Activated naive CD8-positive, alpha-beta T cell treated with anti-CD3 and anti-CD28 coated beads, Interleukin-2, amount 10 ng/mL, durations not matched to agents 7 days and 5 days (primary cell): ENCODE results near the gene MRPL42. TPM values are rescaled to one million over a fixed set of nuclear protein-coding genes. Genes with fewer than 3 reads are reported as not detected.
A peak's percentile ranks its signal among the peaks of the same experiment; 100 is the strongest.
"Not testable (repeated sequence)": the region's sequence is repeated elsewhere in the genome, so short reads cannot be mapped to it uniquely, and the experiment has no call there.

Source experiments
- ATAC-seq: fragments of 150-1000 bp; cut with Tn5 transposase; one replicate; pipeline ENCODE4 v1.10.0; 2021; ENCODE audit warnings: low read depth, moderate library complexity
- POLR2A ChIA-PET: fragments of 350-600 bp; sonication (Branson Sonifier 250); formaldehyde crosslinking; loops from one replicate; lab custom pipeline; 2021; ENCODE audit warnings: antibody characterized with exemption; lab: Charles Lee
- DNase-seq: peaks from one replicate; pipeline ENCODE4 v3.0.0; 2021
- H3K27ac Mint-ChIP-seq: one replicate; pipeline ENCODE4 v1.8.0; 2022; ENCODE audit warnings: mild to moderate bottlenecking, mixed read lengths
- H3K27me3 Mint-ChIP-seq: one replicate; pipeline ENCODE4 v1.8.0; 2022; ENCODE audit warnings: mild to moderate bottlenecking, moderate library complexity, mixed read lengths
- H3K36me3 Mint-ChIP-seq: one replicate; pipeline ENCODE4 v1.8.0; 2021; ENCODE audit warnings: mild to moderate bottlenecking, mixed read lengths
- H3K4me1 Mint-ChIP-seq: one replicate; pipeline ENCODE4 v1.8.0; 2021; ENCODE audit warnings: mixed read lengths
- H3K4me3 Mint-ChIP-seq: one replicate; pipeline ENCODE4 v1.8.0; 2022; ENCODE audit warnings: mild to moderate bottlenecking, moderate library complexity, mixed read lengths
- H3K9me3 Mint-ChIP-seq: one replicate; pipeline ENCODE4 v1.8.0; 2021; ENCODE audit warnings: mixed read lengths
- total RNA-seq, 2 experiments: library from RNA; stranded (reverse); gene quantifications; one replicate each; pipeline ENCODE4 v1.2.3, GENCODE V29; 2021

MRPL42 gene
- total RNA-seq, 2 experiments from 2014 or later: 47.4 to 50.2 TPM

GRCh38 chr12:93549174-93549573, 81.9 kb downstream of the MRPL42 start:
- POLR2A ChIA-PET: no interaction called here
- ATAC-seq (no peak), DNase-seq (no peak)
- Mint-ChIP-seq H3K27ac (no peak overlapping the region), H3K4me3 (no peak overlapping the region), H3K36me3 (peaks cover 17% of the 10 kb centered on the region), H3K4me1 (peaks cover 17% of the 10 kb centered on the region), H3K9me3 (no peaks in the 10 kb centered on the region), H3K27me3 (no peaks in the 10 kb centered on the region)

DNA sequence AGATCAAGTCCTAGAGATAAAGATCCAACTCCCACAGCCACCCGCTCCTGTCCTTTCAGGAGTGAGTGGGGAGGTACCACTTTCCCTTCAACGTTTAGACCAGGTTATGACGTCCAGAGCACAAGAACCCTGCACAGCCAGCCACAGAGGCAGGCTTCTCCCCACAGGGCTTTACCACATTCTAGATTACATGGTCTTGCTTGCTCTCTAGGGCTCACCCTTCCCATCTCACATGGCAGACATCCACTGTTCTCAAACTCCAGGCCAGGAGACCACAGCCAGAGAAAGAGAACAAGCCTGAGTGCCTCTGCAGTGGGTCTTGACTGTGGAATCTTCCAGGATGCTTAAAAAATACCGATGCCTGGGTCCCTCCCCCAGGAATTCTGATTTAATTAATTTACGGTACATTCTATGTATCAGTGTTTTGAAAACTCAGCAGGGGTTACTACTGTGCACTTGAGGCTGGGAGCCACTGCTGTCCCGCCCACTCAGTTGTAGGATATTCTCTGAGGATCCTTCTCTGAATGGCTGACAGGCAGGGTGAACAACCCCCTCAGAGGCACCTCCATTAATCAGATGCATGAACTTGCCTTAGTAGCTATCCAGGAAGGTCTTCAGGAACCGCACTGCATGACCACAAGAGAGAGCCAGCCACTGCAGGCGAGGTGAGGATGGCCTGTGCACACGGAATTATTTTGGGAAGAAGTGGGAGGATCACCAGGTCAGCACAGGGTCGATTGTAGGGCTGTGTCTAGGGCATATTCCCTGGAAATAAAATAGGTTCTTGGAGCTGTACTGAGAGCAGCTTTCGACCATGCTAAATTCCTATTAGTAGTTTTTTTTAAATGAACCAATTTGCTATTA, 83.7 kb downstream of the MRPL42 start:
- DNase-seq (no peak), ATAC-seq (no peak)
- H3K36me3 Mint-ChIP-seq: peaks cover 12% of the 10 kb centered on the region
- H3K4me1 Mint-ChIP-seq: peaks cover 6% of the 10 kb centered on the region
- no peaks in the 10 kb centered on the region for H3K9me3 Mint-ChIP-seq
- H3K4me3 Mint-ChIP-seq: no peak overlapping the region
- H3K27ac Mint-ChIP-seq: no peak overlapping the region
- POLR2A ChIA-PET: interaction anchor here (0.6 kb wide), 1 partner anchor 19 kb away, joined by 4 read pairs; no protein-coding TSS in a partner anchor
- H3K27me3 Mint-ChIP-seq: no peaks in the 10 kb centered on the region

DNA sequence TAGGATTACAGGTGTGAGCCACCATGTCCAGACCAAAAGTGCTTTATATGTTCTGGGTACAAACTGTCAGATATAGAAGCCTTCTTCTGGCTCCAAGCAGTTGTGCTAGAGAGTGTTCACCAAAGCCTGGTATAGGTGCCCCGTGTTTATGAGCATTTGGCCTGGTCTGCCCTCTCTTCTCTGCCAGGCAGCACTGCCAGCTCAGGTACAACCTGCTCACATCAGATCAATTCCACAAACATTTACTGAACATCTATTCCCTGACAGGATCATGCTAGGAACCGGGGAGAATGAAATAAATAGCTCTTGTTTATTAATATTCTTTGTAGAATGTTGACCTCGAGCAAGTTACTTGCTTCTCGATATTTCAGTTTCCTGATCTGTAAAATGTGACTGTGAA, 85.1 kb downstream of the MRPL42 start:
- POLR2A ChIA-PET: no interaction called here
- Mint-ChIP-seq H3K36me3 (peaks cover 20% of the 10 kb centered on the region), H3K27me3 (no peaks in the 10 kb centered on the region), H3K27ac (no peak overlapping the region), H3K4me3 (no peak overlapping the region), H3K4me1 (peaks cover 4% of the 10 kb centered on the region), H3K9me3 (peaks cover 2% of the 10 kb centered on the region)
- no peak for ATAC-seq
- DNase-seq: no peak

- DNase-seq, H3K27ac Mint-ChIP-seq, H3K4me3 Mint-ChIP-seq, ATAC-seq, H3K4me1 Mint-ChIP-seq, POLR2A ChIA-PET, H3K27me3 Mint-ChIP-seq: not testable (repeated sequence)
- H3K9me3 Mint-ChIP-seq: peaks cover 23% of the 10 kb centered on the region
- peaks cover 56% of the 10 kb centered on the region for H3K36me3 Mint-ChIP-seq
Observed at GRCh38 chr12:93557879-93558278, 90.6 kb downstream of the MRPL42 start.

GRCh38 chr12:93558685-93559084, 91.4 kb downstream of the MRPL42 start:
- Mint-ChIP-seq H3K9me3 (peaks cover 23% of the 10 kb centered on the region), H3K36me3 (peaks cover 56% of the 10 kb centered on the region)
- not testable (repeated sequence) for H3K27me3 Mint-ChIP-seq, ATAC-seq, H3K4me3 Mint-ChIP-seq, H3K4me1 Mint-ChIP-seq, DNase-seq, H3K27ac Mint-ChIP-seq
- POLR2A ChIA-PET: interaction anchor here (0.6 kb wide), 1 partner anchor 34 kb away, joined by 3 read pairs; no protein-coding TSS in a partner anchor

GRCh38 chr12:93563807-93564538, 96.7 kb downstream of the MRPL42 start:
- ATAC-seq: peak; percentile 71

GRCh38 chr12:93565760-93566159, 98.4 kb downstream of the MRPL42 start:
- no peak for DNase-seq
- Mint-ChIP-seq H3K27me3 (no peaks in the 10 kb centered on the region), H3K9me3 (no peaks in the 10 kb centered on the region), H3K4me1 (peaks cover 8% of the 10 kb centered on the region), H3K4me3 (no peak overlapping the region), H3K27ac (no peak overlapping the region), H3K36me3 (peaks cover 28% of the 10 kb centered on the region)
- ATAC-seq: no peak
- POLR2A ChIA-PET: no interaction called here

More at GRCh38 chr12:93563807-93564538, 96.7 kb downstream of the MRPL42 start:
- POLR2A ChIA-PET: no interaction called here
- H3K9me3 Mint-ChIP-seq: peaks cover 11% of the 10 kb centered on the region
- H3K27ac Mint-ChIP-seq: no peak overlapping the region
- peaks cover 10% of the 10 kb centered on the region for H3K4me1 Mint-ChIP-seq
- no peaks in the 10 kb centered on the region for H3K27me3 Mint-ChIP-seq
- no peak overlapping the region for H3K4me3 Mint-ChIP-seq
- peaks cover 43% of the 10 kb centered on the region for H3K36me3 Mint-ChIP-seq
- DNase-seq: no peak

Other genes with a start within 250 kb of the MRPL42 start
- 10 to 100 TPM; 62.0 to 62.6 TPM for gene NUDT4, start 89.6 kb upstream of the MRPL42 start, total RNA-seq
- 100 to 1,000 TPM; 121 to 127 TPM for gene UBE2N, start 25.6 kb upstream of the MRPL42 start, total RNA-seq
- gene SOCS2, start 105.2 kb downstream of the MRPL42 start, total RNA-seq: 10 to 100 TPM; 40.7 to 43.3 TPM
- 10 to 100 TPM; 11.3 to 11.5 TPM for gene CRADD, start 209.9 kb downstream of the MRPL42 start, total RNA-seq